Body of pancreas (tissue), 4 donors: Measurements from ENCODE around the gene C10orf95.

ENCODE experiments used
- CTCF ChIP-seq, 7 experiments: fragments of 450-650 bp in 4 of 7; fragments of 200-600 bp in 3 of 7; sonication (generic) in 3 of 7; IDR thresholded peaks; one replicate each; pipeline ENCODE4 v1.5.1; 2016 to 2019; ENCODE audit warnings: antibody characterized with exemption in 7 of 7
- POLR2A ChIP-seq, 3 donors: fragments of 450-650 bp; IDR thresholded peaks; one replicate each; pipeline ENCODE4 v1.6.1; 2016; ENCODE audit warnings: antibody characterized with exemption in 3 of 3, mild to moderate bottlenecking in 2 of 3

- no peak for TF ChIP-seq CTCF (IDR thresholded peaks at IDR 0.05)
- no peak for TF ChIP-seq POLR2A (IDR thresholded peaks at IDR 0.05)
Measured at GRCh38 chr10:102408131-102408727, 43.1 kb downstream of the C10orf95 start.
